BLaER1 treated with 17β-estradiol and CSF1 and Interleukin-3, amounts not matched to agents 10 nM and 100 nM (cell line): Measurements from ENCODE around the gene TOGARAM2.

Experiments used
- H3K27ac ChIP-seq, 11 experiments: shearing (Covaris generic); formaldehyde crosslinking; 2 replicates each; pipeline ENCODE4 v1.8.1; 2022
- H3K27me3 ChIP-seq, 11 experiments: shearing (Covaris generic); formaldehyde crosslinking; 2 replicates each; pipeline ENCODE4 v1.8.1; 2022
- H3K36me3 ChIP-seq, 11 experiments: shearing (Covaris generic); formaldehyde crosslinking; 2 replicates each; pipeline ENCODE4 v1.8.1; 2022
- H3K4me1 ChIP-seq, 10 experiments: shearing (Covaris generic); formaldehyde crosslinking; 2 replicates each; pipeline ENCODE4 v1.8.1; 2022
- H3K4me2 ChIP-seq, 11 experiments: shearing (Covaris generic); formaldehyde crosslinking; 2 replicates each; pipeline ENCODE4 v1.8.1; 2022
- H3K4me3 ChIP-seq, 10 experiments: shearing (Covaris generic); formaldehyde crosslinking; 2 replicates each; pipeline ENCODE4 v1.8.1; 2022
- H3K9ac ChIP-seq, 11 experiments: shearing (Covaris generic); formaldehyde crosslinking; 2 replicates each; pipeline ENCODE4 v1.8.1; 2022
- H3K9me3 ChIP-seq, 11 experiments: shearing (Covaris generic); formaldehyde crosslinking; replicated peaks in 1 of 11; 2 replicates each; pipeline ENCODE4 v1.8.1; 2022
- H4K20me1 ChIP-seq, 11 experiments: shearing (Covaris generic); formaldehyde crosslinking; 2 replicates each; pipeline ENCODE4 v1.8.1; 2022
- Cebpa-rat ChIP-seq, 11 experiments: shearing (Covaris generic); IDR thresholded peaks; 2 replicates each; pipeline ENCODE4 v1.8.1; 2022

Gene TOGARAM2

DNA sequence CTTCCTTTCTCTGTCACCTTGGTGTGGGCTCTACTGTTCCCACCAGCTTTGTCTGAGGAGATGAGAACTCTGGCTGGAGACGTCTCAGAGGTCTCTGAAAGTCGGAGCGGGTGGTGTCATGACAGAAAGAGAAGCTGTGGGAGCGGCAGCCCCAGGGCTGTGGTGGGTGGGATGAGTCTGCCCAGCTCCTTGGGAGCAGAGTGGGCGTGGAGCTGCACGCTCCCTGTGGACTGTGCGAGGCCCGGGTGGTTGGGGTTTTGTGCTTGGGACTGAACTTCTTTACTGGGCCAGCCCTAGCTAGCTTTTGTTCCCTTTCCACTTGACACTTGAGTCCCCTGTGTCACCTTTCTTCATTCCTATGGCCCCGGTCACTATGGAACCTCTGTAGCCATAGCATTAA, 10.4 kb downstream of the TOGARAM2 start:
- no peak for TF ChIP-seq Cebpa-rat (IDR thresholded peaks at IDR 0.05)
- no peaks in the 10 kb centered on the region for H3K27me3 ChIP-seq
- H3K4me1 ChIP-seq, result peaks cover 10 to 21% (median 13%) of the 10 kb centered on the region in 10 experiments; a peak in 19 of 20 replicates
- H4K20me1 ChIP-seq, result no peaks in the 10 kb centered on the region; a peak in 1 of 22 replicates
- H3K4me3 ChIP-seq, result no peak overlapping the region
- no peak overlapping the region for H3K4me2 ChIP-seq
- no peaks in the 10 kb centered on the region for H3K36me3 ChIP-seq
- no peaks in the 10 kb centered on the region for H3K9me3 ChIP-seq
- no peak overlapping the region for H3K27ac ChIP-seq
- no peak overlapping the region for H3K9ac ChIP-seq

DNA sequence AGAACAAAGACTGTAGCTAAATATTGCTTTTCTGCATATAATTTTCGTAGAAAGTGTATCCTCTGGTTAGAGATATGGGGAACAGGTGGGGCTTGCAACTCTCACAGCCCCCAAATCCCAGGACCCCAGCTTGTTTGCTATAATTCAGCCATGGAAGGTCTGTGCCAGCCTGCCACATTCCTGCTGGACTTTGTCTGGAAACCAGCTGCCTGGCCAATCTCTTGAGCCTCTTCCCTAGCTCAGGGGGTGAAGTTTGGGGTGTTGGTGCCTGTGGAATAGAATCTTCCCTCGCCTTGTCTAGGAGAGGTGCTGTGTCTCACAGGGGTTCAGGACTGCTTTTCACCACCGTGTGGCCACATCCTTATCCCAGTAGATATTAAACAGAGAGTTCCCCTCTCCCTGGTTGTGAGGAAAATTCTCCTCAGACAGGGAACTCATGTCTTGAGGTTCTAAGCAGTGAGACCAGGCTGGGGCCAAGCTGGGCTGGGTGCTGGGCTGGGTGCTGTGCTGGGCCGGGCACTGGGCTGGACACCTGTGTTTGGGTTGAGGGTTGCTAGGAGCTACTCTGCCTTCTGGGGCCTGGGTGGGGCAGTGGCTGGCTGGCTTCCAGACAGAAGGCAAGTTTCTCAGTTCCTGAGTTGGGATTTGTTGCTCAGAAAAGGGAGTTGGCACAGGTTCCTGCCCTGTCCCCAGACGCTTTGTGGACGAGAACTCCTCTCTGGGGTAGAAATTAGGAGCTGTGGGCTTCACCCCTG, 12.3 kb downstream of the TOGARAM2 start:
- Histone ChIP-seq H3K4me3 (no peak overlapping the region), H4K20me1 (no peaks in the 10 kb centered on the region; a peak in 1 of 22 replicates), H3K4me2 (peak overlapping the region; percentile 18 to 65 (median 47); a peak in 20 of 22 replicates), H3K27ac (peak overlapping the region in 1 of 11 experiments; percentile 39; a peak in 1 of 22 replicates), H3K9me3 (no peaks in the 10 kb centered on the region), H3K36me3 (no peaks in the 10 kb centered on the region), H3K4me1 (peaks cover 9 to 33% (median 12%) of the 10 kb centered on the region in 10 experiments; a peak in 18 of 20 replicates), H3K27me3 (no peaks in the 10 kb centered on the region), H3K9ac (peak overlapping the region in 2 of 11 experiments; percentile 0 to 13; a peak in 3 of 22 replicates)
- no peak for TF ChIP-seq Cebpa-rat (IDR thresholded peaks at IDR 0.05)

GRCh38 chr2:28994074-28994473, 13.0 kb downstream of the TOGARAM2 start:
- no peak for TF ChIP-seq Cebpa-rat (IDR thresholded peaks at IDR 0.05)
- Histone ChIP-seq H3K27ac (peak overlapping the region in 1 of 11 experiments; percentile 39; a peak in 1 of 22 replicates), H3K27me3 (no peaks in the 10 kb centered on the region), H4K20me1 (no peaks in the 10 kb centered on the region; a peak in 1 of 22 replicates), H3K4me1 (peaks cover 10 to 39% (median 12%) of the 10 kb centered on the region in 10 experiments; a peak in 19 of 20 replicates), H3K4me2 (peak overlapping the region; percentile 18 to 65 (median 47); a peak in 20 of 22 replicates), H3K9me3 (no peaks in the 10 kb centered on the region), H3K36me3 (no peaks in the 10 kb centered on the region), H3K4me3 (no peak overlapping the region), H3K9ac (peak overlapping the region in 2 of 11 experiments; percentile 0 to 13; a peak in 3 of 22 replicates)

DNA sequence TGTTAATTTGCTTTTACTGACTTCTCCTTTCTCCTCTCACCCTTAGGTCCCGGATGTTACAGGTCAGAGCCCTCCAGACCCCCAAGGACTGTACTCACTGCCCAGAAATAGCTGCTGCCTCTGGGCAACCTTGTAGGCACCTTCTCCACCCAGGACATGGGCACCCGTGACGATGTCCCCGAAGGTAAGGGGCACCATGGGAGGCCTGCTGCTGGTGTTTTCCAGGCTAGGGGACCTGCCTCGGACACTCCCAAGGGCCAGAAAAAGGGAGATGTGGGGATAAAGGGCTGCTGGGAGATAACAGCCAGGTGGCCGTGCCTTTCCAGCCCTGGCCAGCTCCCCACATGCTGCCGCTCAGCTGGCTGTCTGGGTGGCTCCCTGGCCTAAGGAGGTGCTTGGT, 13.6 kb downstream of the TOGARAM2 start:
- H3K9ac ChIP-seq, result no peak overlapping the region
- no peaks in the 10 kb centered on the region for H3K9me3 ChIP-seq
- peak overlapping the region in 2 of 11 experiments; percentile 29 to 52; a peak in 1 of 22 replicates for H3K4me2 ChIP-seq
- no peak overlapping the region for H3K27ac ChIP-seq
- no peaks in the 10 kb centered on the region; a peak in 1 of 22 replicates for H4K20me1 ChIP-seq
- H3K4me1 ChIP-seq, result peaks cover 11 to 46% (median 16%) of the 10 kb centered on the region in 10 experiments
- no peak overlapping the region for H3K4me3 ChIP-seq
- H3K36me3 ChIP-seq, result no peaks in the 10 kb centered on the region
- no peak for TF ChIP-seq Cebpa-rat (IDR thresholded peaks at IDR 0.05)
- H3K27me3 ChIP-seq, result no peaks in the 10 kb centered on the region

GRCh38 chr2:28995765-28996750, 15.0 kb downstream of the TOGARAM2 start:
- Histone ChIP-seq H3K9ac (no peak overlapping the region), H4K20me1 (no peaks in the 10 kb centered on the region; a peak in 1 of 22 replicates), H3K9me3 (no peaks in the 10 kb centered on the region), H3K4me1 (peaks cover 23 to 58% (median 30%) of the 10 kb centered on the region in 10 experiments), H3K4me2 (no peak overlapping the region), H3K27ac (no peak overlapping the region), H3K27me3 (no peaks in the 10 kb centered on the region), H3K4me3 (no peak overlapping the region), H3K36me3 (no peaks in the 10 kb centered on the region)
- no peak for TF ChIP-seq Cebpa-rat (IDR thresholded peaks at IDR 0.05)

DNA sequence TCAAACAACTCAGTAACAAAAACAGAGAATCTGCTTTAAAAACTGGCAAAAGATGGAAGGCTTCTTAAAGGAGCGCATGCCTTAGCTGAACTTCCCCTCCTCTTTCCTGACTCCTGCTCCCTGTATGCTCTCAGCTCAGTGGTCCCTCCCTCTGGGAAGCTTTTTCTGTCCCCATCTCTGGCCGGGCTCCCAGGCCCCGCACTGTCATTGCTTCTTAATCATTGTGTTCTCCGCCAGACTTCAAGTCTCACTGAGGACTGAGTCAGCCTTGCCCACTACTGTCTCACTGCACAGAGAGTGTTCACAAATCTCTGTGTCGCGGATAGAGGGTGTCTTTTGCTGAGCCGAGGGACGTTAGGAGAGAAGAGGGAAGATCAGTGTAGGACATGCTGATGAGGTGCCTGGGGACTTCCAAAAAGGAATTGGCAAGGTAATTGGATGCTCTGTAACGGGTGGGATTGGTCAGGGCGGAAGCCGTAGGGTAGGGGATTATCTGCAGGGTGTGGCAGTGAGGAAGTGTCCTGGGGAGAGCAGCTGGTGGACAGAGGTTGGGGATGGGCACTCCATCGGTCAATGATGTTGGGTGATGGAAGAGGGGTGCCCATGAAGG, 16.2 kb downstream of the TOGARAM2 start:
- Histone ChIP-seq H3K27me3 (no peaks in the 10 kb centered on the region), H3K9ac (no peak overlapping the region), H3K4me2 (peak overlapping the region in 1 of 11 experiments; percentile 88; a peak in 2 of 22 replicates), H3K4me1 (peaks cover 26 to 71% (median 35%) of the 10 kb centered on the region in 10 experiments), H4K20me1 (no peaks in the 10 kb centered on the region; a peak in 1 of 22 replicates), H3K36me3 (no peaks in the 10 kb centered on the region), H3K27ac (no peak overlapping the region; a peak in 1 of 22 replicates), H3K9me3 (no peaks in the 10 kb centered on the region), H3K4me3 (no peak overlapping the region)
- no peak for TF ChIP-seq Cebpa-rat (IDR thresholded peaks at IDR 0.05)

DNA sequence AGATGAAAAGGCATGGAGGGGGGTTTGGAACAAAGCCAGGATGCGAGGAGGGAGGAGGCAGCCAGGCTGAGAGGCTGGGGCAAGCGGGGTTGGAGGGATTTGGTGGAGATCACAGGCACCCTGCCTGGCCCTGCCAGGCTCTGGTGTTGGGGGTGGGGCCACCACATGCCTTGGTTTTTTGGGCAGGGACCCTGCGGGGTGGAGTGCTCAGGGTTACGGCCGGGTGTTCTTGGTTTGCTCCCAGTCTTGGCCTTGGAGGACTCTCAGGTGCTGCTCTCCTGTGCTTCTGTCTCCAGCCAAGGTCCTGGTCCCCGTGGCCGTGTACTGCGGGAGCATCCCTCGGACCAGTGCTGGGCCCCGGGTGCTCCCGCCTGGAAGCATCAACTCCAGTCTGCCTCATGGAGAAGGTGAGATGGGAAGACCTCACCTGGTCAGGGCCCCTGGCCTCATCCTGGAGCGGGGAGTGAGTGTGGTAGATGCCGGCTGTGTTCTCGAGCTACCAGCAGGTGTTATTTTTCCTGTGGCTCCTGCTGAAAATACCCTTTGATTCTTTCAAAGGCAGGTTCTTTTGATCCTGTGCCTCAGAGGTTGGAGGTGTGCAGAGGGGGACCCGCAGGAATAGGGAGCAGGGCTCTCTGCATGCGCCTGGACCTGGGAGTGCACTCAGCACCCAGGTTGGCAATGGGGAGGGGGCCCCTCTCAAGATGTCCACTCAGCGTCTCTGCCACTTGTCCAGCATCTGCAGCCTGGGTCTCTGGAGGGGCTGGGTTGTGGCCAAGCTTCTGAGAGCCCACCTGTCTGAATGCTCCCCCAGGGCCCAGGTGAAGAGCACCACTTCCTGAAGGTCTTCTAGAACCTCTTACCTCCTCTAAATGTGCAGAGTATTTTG, 17.0 kb downstream of the TOGARAM2 start:
- H4K20me1 ChIP-seq, result no peaks in the 10 kb centered on the region; a peak in 1 of 22 replicates
- H3K36me3 ChIP-seq, result no peaks in the 10 kb centered on the region
- no peaks in the 10 kb centered on the region for H3K27me3 ChIP-seq
- no peak for TF ChIP-seq Cebpa-rat (IDR thresholded peaks at IDR 0.05)
- no peak overlapping the region for H3K4me3 ChIP-seq
- H3K9me3 ChIP-seq, result no peaks in the 10 kb centered on the region
- H3K27ac ChIP-seq, result no peak overlapping the region; a peak in 2 of 22 replicates
- no peak overlapping the region for H3K9ac ChIP-seq
- peaks cover 26 to 78% (median 35%) of the 10 kb centered on the region in 10 experiments for H3K4me1 ChIP-seq
- H3K4me2 ChIP-seq, result peak overlapping the region in 2 of 11 experiments; percentile 88; a peak in 4 of 22 replicates

- peak overlapping the region; percentile 49 to 88 (median 60) for H3K4me2 ChIP-seq
- no peaks in the 10 kb centered on the region for H3K36me3 ChIP-seq
- peak overlapping the region in 3 of 11 experiments; percentile 58 to 81 (median 66); a peak in 4 of 22 replicates for H3K9ac ChIP-seq
- peak in 3 of 11 experiments; percentile 34 to 64 (median 34); a peak in 3 of 22 replicates for TF ChIP-seq Cebpa-rat (IDR thresholded peaks at IDR 0.05)
- H3K4me3 ChIP-seq, result no peak overlapping the region
- no peaks in the 10 kb centered on the region for H3K27me3 ChIP-seq
- no peaks in the 10 kb centered on the region for H3K9me3 ChIP-seq
- no peaks in the 10 kb centered on the region for H4K20me1 ChIP-seq
- H3K4me1 ChIP-seq, result peaks cover 14 to 69% (median 23%) of the 10 kb centered on the region in 10 experiments
- peak overlapping the region in 9 of 11 experiments; percentile 32 to 96 (median 60); a peak in 17 of 22 replicates for H3K27ac ChIP-seq
These were observed 19.4 kb downstream of the TOGARAM2 start for GRCh38 chr2:29000481-29000880.
